Fibroblast of skin of left quadriceps (primary cell): ENCODE results near the gene KNDC1.
"Not testable (repeated sequence)": the region's sequence is repeated elsewhere in the genome, so short reads cannot be mapped to it uniquely, and the experiment has no call there.

Experiments
- DNase-seq, 2 experiments: peaks; one replicate each; pipeline ENCODE4 v3.0.0-alpha.2; 2013; ENCODE audit warnings: low read depth in 2 of 2

The KNDC1 gene

GRCh38 chr10:133259602-133259989 is 99.6 kb downstream of the KNDC1 start:
- DNase-seq = no peak

GRCh38 chr10:133260895-133261725 is 101.1 kb downstream of the KNDC1 start:
- DNase-seq = no peak

- peak; percentile 20 to 33 for DNase-seq
Observed at GRCh38 chr10:133261726-133262325, 101.8 kb downstream of the KNDC1 start.

- DNase-seq = no peak
Observed at GRCh38 chr10:133262696-133263095, 102.7 kb downstream of the KNDC1 start.

- DNase-seq = no peak
Observed at GRCh38 chr10:133263674-133264073, 103.7 kb downstream of the KNDC1 start.

GRCh38 chr10:133264461-133264860 is 104.4 kb downstream of the KNDC1 start:
- DNase-seq = no peak

- DNase-seq = not testable (repeated sequence)
Observed at GRCh38 chr10:133265052-133265451, 105.0 kb downstream of the KNDC1 start.

- DNase-seq = no peak
Observed at GRCh38 chr10:133266056-133266795, 106.2 kb downstream of the KNDC1 start.

GRCh38 chr10:133267293-133267692 is 107.3 kb downstream of the KNDC1 start:
- no peak for DNase-seq

GRCh38 chr10:133267829-133268228 is 107.8 kb downstream of the KNDC1 start:
- DNase-seq = no peak

GRCh38 chr10:133268532-133268931 is 108.5 kb downstream of the KNDC1 start:
- no peak for DNase-seq

- DNase-seq = no peak
Observed at GRCh38 chr10:133269367-133269766, 109.3 kb downstream of the KNDC1 start.

- DNase-seq = no peak
Observed at GRCh38 chr10:133270204-133270603, 110.2 kb downstream of the KNDC1 start.

GRCh38 chr10:133270773-133271297 is 110.8 kb downstream of the KNDC1 start:
- no peak for DNase-seq

- DNase-seq = no peak
Observed at GRCh38 chr10:133271521-133272300, 111.7 kb downstream of the KNDC1 start.

GRCh38 chr10:133272301-133272963 is 112.4 kb downstream of the KNDC1 start:
- DNase-seq = no peak

GRCh38 chr10:133272964-133273420 is 113.0 kb downstream of the KNDC1 start:
- DNase-seq = no peak

- DNase-seq = no peak
Observed at GRCh38 chr10:133273534-133274143, 113.6 kb downstream of the KNDC1 start.

- DNase-seq = no peak
Observed at GRCh38 chr10:133274751-133275683, 115.0 kb downstream of the KNDC1 start.
